HUDEP-2 (cell line): ENCODE data around the gene GMPPA.

Experiments
- DNase-seq, 76 experiments: peaks; one replicate each; lab custom pipeline; 2025; ENCODE audit not compliant: unreplicated experiment in 76 of 76; lab: John Stamatoyannopoulos, UW

The GMPPA gene

DNA sequence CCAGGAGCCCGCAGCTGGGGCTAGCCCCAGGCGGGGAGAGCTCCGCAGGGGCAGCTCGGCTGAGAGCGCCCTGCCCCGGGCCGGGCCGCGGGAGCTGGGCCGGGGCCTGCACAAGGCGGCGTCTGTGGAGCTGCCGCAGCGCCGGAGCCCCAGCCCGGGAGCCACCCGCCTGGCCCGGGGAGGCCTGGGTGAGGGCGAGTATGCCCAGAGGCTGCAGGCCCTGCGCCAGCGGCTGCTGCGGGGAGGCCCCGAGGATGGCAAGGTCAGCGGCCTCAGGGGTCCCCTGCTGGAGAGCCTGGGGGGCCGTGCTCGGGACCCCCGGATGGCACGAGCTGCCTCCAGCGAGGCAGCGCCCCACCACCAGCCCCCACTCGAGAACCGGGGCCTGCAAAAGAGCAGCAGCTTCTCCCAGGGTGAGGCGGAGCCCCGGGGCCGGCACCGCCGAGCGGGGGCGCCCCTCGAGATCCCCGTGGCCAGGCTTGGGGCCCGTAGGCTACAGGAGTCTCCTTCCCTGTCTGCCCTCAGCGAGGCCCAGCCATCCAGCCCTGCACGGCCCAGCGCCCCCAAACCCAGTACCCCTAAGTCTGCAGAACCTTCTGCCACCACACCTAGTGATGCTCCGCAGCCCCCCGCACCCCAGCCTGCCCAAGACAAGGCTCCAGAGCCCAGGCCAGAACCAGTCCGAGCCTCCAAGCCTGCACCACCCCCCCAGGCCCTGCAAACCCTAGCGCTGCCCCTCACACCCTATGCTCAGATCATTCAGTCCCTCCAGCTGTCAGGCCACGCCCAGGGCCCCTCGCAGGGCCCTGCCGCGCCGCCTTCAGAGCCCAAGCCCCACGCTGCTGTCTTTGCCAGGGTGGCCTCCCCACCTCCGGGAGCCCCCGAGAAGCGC lies 15.0 kb upstream of the GMPPA start:
- DNase-seq, result no peak

DNA sequence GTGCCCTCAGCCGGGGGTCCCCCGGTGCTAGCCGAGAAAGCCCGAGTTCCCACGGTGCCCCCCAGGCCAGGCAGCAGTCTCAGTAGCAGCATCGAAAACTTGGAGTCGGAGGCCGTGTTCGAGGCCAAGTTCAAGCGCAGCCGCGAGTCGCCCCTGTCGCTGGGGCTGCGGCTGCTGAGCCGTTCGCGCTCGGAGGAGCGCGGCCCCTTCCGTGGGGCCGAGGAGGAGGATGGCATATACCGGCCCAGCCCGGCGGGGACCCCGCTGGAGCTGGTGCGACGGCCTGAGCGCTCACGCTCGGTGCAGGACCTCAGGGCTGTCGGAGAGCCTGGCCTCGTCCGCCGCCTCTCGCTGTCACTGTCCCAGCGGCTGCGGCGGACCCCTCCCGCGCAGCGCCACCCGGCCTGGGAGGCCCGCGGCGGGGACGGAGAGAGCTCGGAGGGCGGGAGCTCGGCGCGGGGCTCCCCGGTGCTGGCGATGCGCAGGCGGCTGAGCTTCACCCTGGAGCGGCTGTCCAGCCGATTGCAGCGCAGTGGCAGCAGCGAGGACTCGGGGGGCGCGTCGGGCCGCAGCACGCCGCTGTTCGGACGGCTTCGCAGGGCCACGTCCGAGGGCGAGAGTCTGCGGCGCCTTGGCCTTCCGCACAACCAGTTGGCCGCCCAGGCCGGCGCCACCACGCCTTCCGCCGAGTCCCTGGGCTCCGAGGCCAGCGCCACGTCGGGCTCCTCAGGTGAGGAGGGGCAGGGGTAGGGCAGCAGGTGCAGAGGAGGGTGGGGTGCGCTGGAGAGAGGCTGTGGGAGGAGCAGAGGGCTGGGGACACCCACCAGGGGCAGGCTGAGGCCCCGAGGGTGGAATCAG lies 14.1 kb upstream of the GMPPA start:
- no peak for DNase-seq

DNA sequence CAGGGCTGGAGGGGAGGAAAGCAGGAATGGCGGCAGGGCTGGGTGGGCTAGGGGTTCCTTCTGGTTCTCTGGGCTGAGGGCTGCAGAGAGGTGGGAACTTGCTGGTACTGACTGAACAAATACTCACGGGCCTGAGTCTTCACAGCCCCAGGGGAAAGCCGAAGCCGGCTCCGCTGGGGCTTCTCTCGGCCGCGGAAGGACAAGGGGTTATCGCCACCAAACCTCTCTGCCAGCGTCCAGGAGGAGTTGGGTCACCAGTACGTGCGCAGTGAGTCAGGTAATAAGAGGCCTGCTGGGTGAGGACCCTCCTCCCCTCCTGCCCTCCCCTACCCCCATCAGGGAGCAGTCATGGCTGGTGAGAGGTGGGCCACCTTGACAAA lies 13.5 kb upstream of the GMPPA start:
- no peak for DNase-seq

- no peak for DNase-seq
Observed at GRCh38 chr2:219486380-219486959, 12.2 kb upstream of the GMPPA start.

- no peak for DNase-seq
Observed at GRCh38 chr2:219488149-219488843, 10.4 kb upstream of the GMPPA start.

GRCh38 chr2:219488844-219489194 lies 9.9 kb upstream of the GMPPA start:
- DNase-seq, result no peak

DNA sequence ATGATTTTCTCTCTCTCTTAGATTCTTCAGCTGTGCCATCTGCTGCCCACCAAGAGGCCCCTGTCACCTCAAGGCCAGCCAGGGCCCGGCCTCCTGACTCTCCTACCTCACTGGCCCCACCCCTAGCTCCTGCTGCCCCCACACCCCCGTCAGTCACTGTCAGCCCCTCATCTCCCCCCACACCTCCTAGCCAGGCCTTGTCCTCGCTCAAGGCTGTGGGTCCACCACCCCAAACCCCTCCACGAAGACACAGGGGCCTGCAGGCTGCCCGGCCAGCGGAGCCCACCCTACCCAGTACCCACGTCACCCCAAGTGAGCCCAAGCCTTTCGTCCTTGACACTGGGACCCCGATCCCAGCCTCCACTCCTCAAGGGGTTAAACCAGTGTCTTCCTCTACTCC lies 9.4 kb upstream of the GMPPA start:
- DNase-seq, result no peak

DNA sequence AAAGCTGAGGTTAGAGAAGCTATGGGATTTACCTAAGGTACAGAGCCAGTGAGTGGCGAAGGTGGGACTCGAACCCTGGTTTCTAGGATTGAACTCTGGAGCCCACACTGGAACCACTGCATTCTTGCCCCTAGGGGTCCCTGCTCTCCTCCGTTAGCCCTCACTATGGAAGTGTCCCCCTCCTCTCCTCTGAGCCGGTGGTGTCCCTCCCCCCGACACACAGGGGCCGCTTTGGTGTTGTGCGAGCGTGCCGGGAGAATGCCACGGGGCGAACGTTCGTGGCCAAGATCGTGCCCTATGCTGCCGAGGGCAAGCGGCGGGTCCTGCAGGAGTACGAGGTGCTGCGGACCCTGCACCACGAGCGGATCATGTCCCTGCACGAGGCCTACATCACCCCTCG lies 8.5 kb upstream of the GMPPA start:
- DNase-seq, result no peak

GRCh38 chr2:219490600-219491130 lies 8.0 kb upstream of the GMPPA start:
- no peak for DNase-seq

DNA sequence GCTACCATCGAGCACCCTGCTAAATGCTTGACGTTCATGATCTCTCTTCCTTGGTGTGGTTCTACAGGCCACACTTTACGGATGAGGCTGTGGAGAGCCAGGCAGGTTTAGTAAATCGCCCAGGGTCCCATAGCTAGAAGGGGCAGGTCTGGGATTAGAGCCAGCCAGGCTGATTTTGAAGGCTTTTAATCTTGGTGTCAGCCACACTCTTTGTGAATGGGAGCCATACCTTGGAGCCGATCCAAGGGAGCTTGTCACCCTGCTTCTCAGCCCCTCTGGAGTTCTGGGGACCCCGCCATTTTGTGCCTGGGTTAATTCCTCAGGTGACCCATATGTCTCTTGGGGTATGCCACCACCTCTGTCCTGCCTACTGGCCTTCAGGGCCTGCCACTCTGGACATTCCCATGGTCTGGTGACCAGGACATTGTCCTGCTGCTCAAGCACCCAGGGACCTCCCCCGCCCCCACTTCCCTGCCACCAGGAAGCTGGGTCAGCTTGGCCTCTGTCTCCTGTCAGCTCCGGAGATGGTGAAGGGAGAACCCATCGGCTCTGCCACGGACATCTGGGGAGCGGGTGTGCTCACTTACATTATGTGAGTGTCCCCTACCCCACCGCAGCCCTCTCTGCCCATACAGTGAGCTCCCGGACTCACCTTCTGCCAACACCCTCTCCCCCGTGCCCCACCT lies 7.3 kb upstream of the GMPPA start:
- no peak for DNase-seq

- no peak for DNase-seq
Observed at GRCh38 chr2:219492575-219492974, 6.1 kb upstream of the GMPPA start.

DNA sequence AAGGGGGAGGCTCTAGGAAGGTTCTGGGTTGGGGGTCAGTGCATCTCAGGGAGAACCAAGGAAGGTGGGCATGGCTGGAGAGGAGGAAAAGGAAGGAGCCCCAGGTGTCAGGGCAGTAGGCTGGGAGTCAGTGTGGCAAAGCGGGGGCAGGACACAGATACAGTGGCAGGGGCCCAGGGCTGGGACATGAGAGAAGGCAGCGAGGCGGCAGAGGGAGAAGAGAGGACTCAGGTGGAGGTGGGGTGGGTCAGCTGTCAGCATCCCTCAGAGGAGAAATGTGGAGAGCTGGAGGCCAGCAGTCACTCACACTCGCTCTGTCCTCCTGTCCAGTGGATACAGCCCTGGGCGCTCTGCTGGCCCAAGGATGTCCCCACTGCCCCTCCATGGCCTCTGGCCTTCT lies 5.6 kb upstream of the GMPPA start:
- no peak for DNase-seq

GRCh38 chr2:219494952-219495530 lies 3.6 kb upstream of the GMPPA start:
- no peak for DNase-seq

- DNase-seq, result peak in 69 of 76 experiments; percentile 10 to 81 (median 52)
Observed at GRCh38 chr2:219495531-219496122, 3.1 kb upstream of the GMPPA start.

DNA sequence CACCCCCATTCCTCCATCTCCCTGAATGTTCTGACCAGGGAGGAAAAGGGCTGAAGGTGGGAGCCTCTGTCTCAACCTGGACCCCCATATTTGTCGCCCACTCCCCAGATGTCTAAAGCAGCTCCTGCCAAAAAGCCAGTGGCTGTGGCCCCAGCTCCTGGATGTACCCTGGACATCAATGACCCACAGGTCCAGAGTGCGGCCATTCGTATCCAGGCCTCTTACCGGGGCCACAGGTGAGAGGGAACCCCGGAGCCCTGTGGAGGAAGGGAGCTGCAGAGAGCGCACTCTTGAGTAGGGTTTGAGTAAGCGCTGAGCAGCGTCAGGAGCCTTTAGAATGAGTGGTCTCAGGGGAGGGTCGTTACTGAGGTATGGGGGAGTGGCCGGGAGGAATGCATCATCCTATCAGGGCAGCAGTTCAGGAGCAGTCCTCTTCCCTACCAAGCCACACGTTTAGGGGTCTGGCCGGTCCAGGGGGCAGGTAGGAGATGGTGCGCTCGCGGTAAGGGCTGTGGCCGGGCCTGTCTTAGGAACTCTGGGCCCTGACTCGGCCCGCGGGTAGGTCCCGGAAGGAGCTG lies 2.4 kb upstream of the GMPPA start:
- DNase-seq, result no peak

DNA sequence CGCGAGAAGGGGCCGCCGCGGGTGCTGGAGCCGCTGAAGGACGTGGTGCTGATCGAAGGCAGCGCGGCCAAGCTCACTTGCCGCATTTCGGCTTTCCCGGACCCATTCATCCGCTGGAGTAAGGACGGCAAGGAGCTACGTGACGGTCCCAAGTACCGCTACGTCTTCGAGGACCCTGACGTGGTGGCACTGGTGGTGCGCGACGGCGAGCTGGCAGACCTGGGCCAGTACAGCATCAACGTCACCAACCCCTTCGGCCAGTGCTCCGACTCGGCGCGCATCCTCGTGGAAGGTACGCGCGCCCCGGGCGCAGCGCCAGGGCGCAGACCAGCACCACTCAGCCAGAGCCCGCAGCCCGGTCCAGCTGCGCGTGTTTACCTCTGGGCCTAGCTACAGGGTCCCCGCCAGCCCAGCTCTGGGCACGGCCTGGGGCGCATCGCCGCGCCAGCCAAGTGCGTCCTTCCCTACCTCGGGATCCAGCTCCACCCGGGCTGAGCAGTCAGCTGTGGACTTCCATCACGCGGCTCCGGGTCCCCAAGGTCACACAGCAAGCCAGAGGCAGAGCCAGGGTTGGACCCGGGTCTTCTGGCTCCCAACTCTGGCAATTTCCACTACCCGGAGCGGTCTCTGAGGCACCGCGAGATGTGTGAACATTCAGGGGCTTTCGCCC lies 1.7 kb upstream of the GMPPA start:
- no peak for DNase-seq

DNA sequence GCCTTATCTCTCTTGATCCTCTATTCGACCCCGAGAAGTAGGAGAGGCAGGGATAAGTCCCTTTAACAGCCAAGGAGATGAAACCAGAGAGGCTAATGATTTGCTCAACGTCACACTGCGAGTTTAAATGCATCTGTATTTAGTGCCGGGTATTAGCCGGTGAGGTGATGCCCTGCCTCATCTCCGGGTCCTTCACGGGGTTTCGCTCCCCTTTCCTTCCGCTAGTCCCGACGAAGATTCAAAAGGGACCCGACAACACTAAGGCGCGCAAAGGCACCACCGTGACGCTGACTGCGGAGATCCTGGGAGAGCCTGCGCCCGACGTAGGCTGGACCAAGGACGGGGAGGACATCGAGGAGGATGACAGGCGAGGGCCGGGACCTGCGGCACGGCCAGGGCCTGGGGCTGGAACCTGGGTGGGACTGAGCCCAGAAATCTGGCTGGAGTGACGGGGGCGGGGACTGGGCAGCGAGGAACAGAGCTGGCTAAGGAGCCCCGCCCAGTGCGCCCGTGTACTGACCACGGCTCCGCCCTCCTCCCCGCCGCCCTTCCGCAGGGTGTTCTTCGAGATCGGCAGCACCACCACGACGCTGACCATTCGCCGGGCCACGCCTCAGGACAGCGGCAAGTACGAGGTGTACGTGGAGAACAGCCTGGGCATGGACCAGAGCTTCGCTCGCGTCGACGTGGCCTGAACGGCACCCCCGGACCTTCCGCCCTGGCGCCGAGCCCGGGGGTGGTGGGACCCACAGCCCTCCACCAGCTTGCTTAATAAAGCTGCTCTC lies 1.0 kb upstream of the GMPPA start:
- DNase-seq, result peak in 53 of 76 experiments; percentile 4 to 69 (median 47)

GRCh38 chr2:219499058-219499307 lies 292 bp downstream of the GMPPA start:
- DNase-seq, result no peak
